ENCODE data around the gene KRT28. TPM values are rescaled to one million over a fixed set of nuclear protein-coding genes. Genes with fewer than 3 reads are reported as not detected.
A peak's percentile ranks its signal among the peaks of the same experiment; 100 is the strongest.

KRT28 gene
- polyA plus RNA-seq, 1 donor (not counting 4 experiments of a cell fraction or from before 2014, with no cell fraction given): not detected

DNA sequence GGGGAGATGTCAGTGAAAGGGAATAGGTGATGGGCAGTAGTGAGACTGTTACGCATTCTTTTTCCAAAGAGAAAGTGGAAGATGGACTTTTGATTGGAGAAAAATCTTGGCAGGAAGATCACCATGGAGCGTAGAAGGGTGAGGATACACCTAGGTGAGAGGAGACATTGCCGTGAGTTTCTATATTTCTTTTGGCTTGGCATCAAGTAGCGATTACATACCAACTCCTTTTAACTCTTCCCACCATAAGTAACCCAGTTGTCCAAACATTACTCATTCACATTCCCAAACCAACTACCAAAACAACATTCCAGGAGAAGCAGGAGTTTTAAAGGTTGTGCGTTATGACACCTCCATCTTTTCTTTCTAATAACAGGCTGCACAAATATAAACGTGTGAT, 10.7 kb upstream of the KRT28 start:
- Histone ChIP-seq H2AFZ (ENCODE audit: control insufficient read depth, low read length) (no peak overlapping the region), H3K27me3 (ENCODE audit: control insufficient read depth, extremely low read depth, insufficient read depth, low read length) (no peaks in the 10 kb centered on the region), H3K79me2 (ENCODE audit: control insufficient read depth, insufficient read depth, low read length) (no peaks in the 10 kb centered on the region), H3K4me1 (ENCODE audit: control insufficient read depth, extremely low read depth, insufficient read depth, low read length) (no peaks in the 10 kb centered on the region), H4K20me1 (ENCODE audit: control insufficient read depth, extremely low read depth, insufficient read depth, low read length) (no peaks in the 10 kb centered on the region), H3K27ac (ENCODE audit: control insufficient read depth, insufficient read depth, low read length) (no peak overlapping the region), H3K4me3 (ENCODE audit: control insufficient read depth in 2 of 3, extremely low read depth in 1 of 3, insufficient read depth in 2 of 3, low read depth in 1 of 3, low read length in 3 of 3) (no peak overlapping the region), H3K9me3 (ENCODE audit: control insufficient read depth, low read depth, low read length) (no peaks in the 10 kb centered on the region), H3K4me2 (ENCODE audit: control insufficient read depth, extremely low read depth, insufficient read depth, low read depth, low read length) (peak overlapping the region; percentile 30), H3K9ac (ENCODE audit: control insufficient read depth, extremely low read depth, insufficient read depth, low read length) (no peak overlapping the region), H3K9me1 (ENCODE audit: control insufficient read depth, extremely low read depth, insufficient read depth, low read length) (no peaks in the 10 kb centered on the region), H3K36me3 (ENCODE audit: control insufficient read depth in 2 of 2, extremely low read depth in 1 of 2, insufficient read depth in 2 of 2, low read length in 2 of 2) (no peaks in the 10 kb centered on the region)
- DNase-seq (ENCODE audit: low read depth, low spot score): no peak
- no peak for FAIRE-seq
- dilution Hi-C loops (cut with MboI; ENCODE audit: extremely low pct_ligation_motif_present, low sequenced_read_pairs): no loop called here
- no peak for TF ChIP-seq EZH2 (IDR thresholded peaks at IDR 0.05; ENCODE audit: low read length)
- TF ChIP-seq, protein P1, sequence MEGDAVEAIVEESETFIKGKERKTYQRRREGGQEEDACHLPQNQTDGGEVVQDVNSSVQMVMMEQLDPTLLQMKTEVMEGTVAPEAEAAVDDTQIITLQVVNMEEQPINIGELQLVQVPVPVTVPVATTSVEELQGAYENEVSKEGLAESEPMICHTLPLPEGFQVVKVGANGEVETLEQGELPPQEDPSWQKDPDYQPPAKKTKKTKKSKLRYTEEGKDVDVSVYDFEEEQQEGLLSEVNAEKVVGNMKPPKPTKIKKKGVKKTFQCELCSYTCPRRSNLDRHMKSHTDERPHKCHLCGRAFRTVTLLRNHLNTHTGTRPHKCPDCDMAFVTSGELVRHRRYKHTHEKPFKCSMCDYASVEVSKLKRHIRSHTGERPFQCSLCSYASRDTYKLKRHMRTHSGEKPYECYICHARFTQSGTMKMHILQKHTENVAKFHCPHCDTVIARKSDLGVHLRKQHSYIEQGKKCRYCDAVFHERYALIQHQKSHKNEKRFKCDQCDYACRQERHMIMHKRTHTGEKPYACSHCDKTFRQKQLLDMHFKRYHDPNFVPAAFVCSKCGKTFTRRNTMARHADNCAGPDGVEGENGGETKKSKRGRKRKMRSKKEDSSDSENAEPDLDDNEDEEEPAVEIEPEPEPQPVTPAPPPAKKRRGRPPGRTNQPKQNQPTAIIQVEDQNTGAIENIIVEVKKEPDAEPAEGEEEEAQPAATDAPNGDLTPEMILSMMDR (optimal IDR thresholded peaks at IDR 0.05 in 1 of 3, IDR thresholded peaks at IDR 0.05 in 1 of 3, conservative IDR thresholded peaks at IDR 0.05 in 1 of 3; ENCODE audit: extremely low read depth in 1 of 3, insufficient read depth in 2 of 3, low read length in 3 of 3): no peak

DNA sequence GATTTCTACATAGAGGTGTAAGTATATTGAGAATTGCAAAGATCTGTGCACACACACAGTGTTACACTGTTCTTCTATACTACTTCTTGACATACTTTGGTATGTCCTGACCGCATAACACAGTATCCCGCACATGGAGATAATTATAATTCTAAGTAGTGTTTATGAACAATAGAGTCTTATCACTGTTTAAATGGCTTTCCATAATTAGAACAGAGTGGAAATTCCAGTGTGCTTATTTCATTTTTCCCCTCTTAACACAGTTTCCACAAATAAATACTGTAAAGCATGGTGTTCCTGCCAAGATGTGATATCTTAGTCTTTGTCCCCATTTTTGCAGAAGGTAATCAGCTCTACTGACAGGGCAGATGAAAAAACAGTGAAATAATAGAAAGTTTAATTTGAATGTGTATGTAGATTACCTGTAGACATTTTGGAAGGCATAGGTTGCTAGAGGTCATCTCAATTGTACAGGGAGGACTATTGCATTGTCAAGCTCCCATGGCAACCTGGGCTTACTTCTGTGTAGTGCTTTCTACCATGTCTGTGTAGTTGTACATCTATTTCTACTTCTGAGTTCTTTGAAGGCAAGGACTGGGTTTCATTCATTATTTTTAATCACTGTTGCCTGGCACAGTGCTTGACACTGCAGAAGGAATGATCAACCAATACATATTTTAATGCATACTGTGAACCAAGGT, 10.1 kb upstream of the KRT28 start:
- dilution Hi-C loops (cut with MboI; ENCODE audit: extremely low pct_ligation_motif_present, low sequenced_read_pairs): no loop called here
- no peaks in the 10 kb centered on the region for H3K27me3 ChIP-seq (ENCODE audit: control insufficient read depth, extremely low read depth, insufficient read depth, low read length)
- H3K4me3 ChIP-seq (ENCODE audit: control insufficient read depth in 2 of 3, extremely low read depth in 1 of 3, insufficient read depth in 2 of 3, low read depth in 1 of 3, low read length in 3 of 3): no peak overlapping the region
- no peaks in the 10 kb centered on the region for H3K4me1 ChIP-seq (ENCODE audit: control insufficient read depth, extremely low read depth, insufficient read depth, low read length)
- H4K20me1 ChIP-seq (ENCODE audit: control insufficient read depth, extremely low read depth, insufficient read depth, low read length): no peaks in the 10 kb centered on the region
- no peaks in the 10 kb centered on the region for H3K36me3 ChIP-seq (ENCODE audit: control insufficient read depth in 2 of 2, extremely low read depth in 1 of 2, insufficient read depth in 2 of 2, low read length in 2 of 2)
- no peaks in the 10 kb centered on the region for H3K9me3 ChIP-seq (ENCODE audit: control insufficient read depth, low read depth, low read length)
- H3K9me1 ChIP-seq (ENCODE audit: control insufficient read depth, extremely low read depth, insufficient read depth, low read length): no peaks in the 10 kb centered on the region
- TF ChIP-seq EZH2 (IDR thresholded peaks at IDR 0.05; ENCODE audit: low read length): no peak
- TF ChIP-seq, protein P1 (optimal IDR thresholded peaks at IDR 0.05 in 1 of 3, IDR thresholded peaks at IDR 0.05 in 1 of 3, conservative IDR thresholded peaks at IDR 0.05 in 1 of 3; ENCODE audit: extremely low read depth in 1 of 3, insufficient read depth in 2 of 3, low read length in 3 of 3): no peak
- DNase-seq (ENCODE audit: low read depth, low spot score) (no peak), FAIRE-seq (no peak)
- no peak overlapping the region for H2AFZ ChIP-seq (ENCODE audit: control insufficient read depth, low read length)
- no peak overlapping the region for H3K9ac ChIP-seq (ENCODE audit: control insufficient read depth, extremely low read depth, insufficient read depth, low read length)
- peak overlapping the region; percentile 30 for H3K4me2 ChIP-seq (ENCODE audit: control insufficient read depth, extremely low read depth, insufficient read depth, low read depth, low read length)
- no peak overlapping the region for H3K27ac ChIP-seq (ENCODE audit: control insufficient read depth, insufficient read depth, low read length)
- H3K79me2 ChIP-seq (ENCODE audit: control insufficient read depth, insufficient read depth, low read length): no peaks in the 10 kb centered on the region

Measured in keratinocyte (primary cell).